Thoracic aorta (tissue), 2 donors: ENCODE data around the gene IQCE. TPM values are rescaled to one million over a fixed set of nuclear protein-coding genes. Genes with fewer than 3 reads are reported as not detected.

ENCODE experiments used
- ATAC-seq: fragments of 150-250 bp; one replicate; pipeline ENCODE4 v1.8.0; 2017; ENCODE audit warnings: low read depth; ENCODE audit not compliant: insufficient number of reproducible peaks, low FRiP score
- DNase-seq: peaks from one replicate; pipeline ENCODE4 v3.0.0-alpha.2; 2020; ENCODE audit warnings: low spot score
- H3K27ac ChIP-seq, 2 donors: fragments of 200-600 bp; sonication (generic); 1 replicate in 1 of 2; 2 replicates in 1 of 2; pipeline ENCODE4 v1.5.1; 2016; ENCODE audit warnings: mild to moderate bottlenecking in 2 of 2, moderate library complexity in 2 of 2
- H3K27me3 ChIP-seq: fragments of 200-600 bp; sonication (generic); replicated peaks from 2 replicates; pipeline ENCODE4 v1.6.0; 2016; ENCODE audit warnings: mild to moderate bottlenecking; ENCODE audit not compliant: insufficient read depth
- H3K36me3 ChIP-seq: fragments of 200-600 bp; sonication (generic); one replicate; pipeline ENCODE4 v1.5.1; 2016
- H3K4me1 ChIP-seq, 2 donors: fragments of 200-600 bp; sonication (generic); 1 replicate in 1 of 2; 2 replicates in 1 of 2; pipeline versions ENCODE4 v1.5.1 to v1.6.0; 2016; ENCODE audit warnings: low read depth in 2 of 2, mild to moderate bottlenecking in 1 of 2; ENCODE audit not compliant: control insufficient read depth in 1 of 2
- H3K4me3 ChIP-seq: fragments of 200-600 bp; sonication (generic); 2 replicates; pipeline ENCODE4 v1.5.1; 2016; ENCODE audit warnings: mild to moderate bottlenecking
- H3K9me3 ChIP-seq: fragments of 200-600 bp; sonication (generic); 2 replicates; pipeline ENCODE4 v1.5.1; 2016
- CTCF ChIP-seq: fragments of 200-600 bp; sonication (generic); IDR thresholded peaks from one replicate; pipeline ENCODE4 v1.5.1; 2019; ENCODE audit warnings: antibody characterized with exemption
- total RNA-seq, 2 donors: library from RNA; depleted of rRNA; stranded (reverse); fragments of >200 nt; gene quantifications; one replicate each; pipeline versions ENCODE4 v1.1.0 to v1.2.3, GENCODE V29; 2016

The IQCE gene
- total RNA-seq, 2 donors from 2014 or later: 10.6 to 40.1 TPM

GRCh38 chr7:2569421-2569820, 10.6 kb downstream of the IQCE start:
- H3K27ac ChIP-seq: no peak overlapping the region
- no peaks in the 10 kb centered on the region for H3K9me3 ChIP-seq
- H3K36me3 ChIP-seq: peaks cover 2% of the 10 kb centered on the region
- ATAC-seq: no peak
- no peak overlapping the region for H3K4me3 ChIP-seq
- peaks cover 0 to 6% of the 10 kb centered on the region in 2 donors for H3K4me1 ChIP-seq
- TF ChIP-seq CTCF: no peak
- DNase-seq: no peak
- no peaks in the 10 kb centered on the region for H3K27me3 ChIP-seq

GRCh38 chr7:2570021-2570420, 11.2 kb downstream of the IQCE start:
- DNase-seq (no peak), ATAC-seq (no peak)
- Histone ChIP-seq H3K27me3 (no peaks in the 10 kb centered on the region), H3K9me3 (no peaks in the 10 kb centered on the region), H3K36me3 (peaks cover 2% of the 10 kb centered on the region), H3K27ac (no peak overlapping the region), H3K4me1 (peaks cover 0 to 6% of the 10 kb centered on the region in 2 donors), H3K4me3 (no peak overlapping the region)
- TF ChIP-seq CTCF: no peak

- no peak overlapping the region for H3K4me3 ChIP-seq
- H3K36me3 ChIP-seq: peaks cover 2% of the 10 kb centered on the region
- peaks cover 0 to 6% of the 10 kb centered on the region in 2 donors for H3K4me1 ChIP-seq
- ATAC-seq: no peak
- TF ChIP-seq CTCF: no peak
- H3K27me3 ChIP-seq: no peaks in the 10 kb centered on the region
- DNase-seq: no peak
- H3K9me3 ChIP-seq: no peaks in the 10 kb centered on the region
- H3K27ac ChIP-seq: no peak overlapping the region
These were observed 12.6 kb downstream of the IQCE start for GRCh38 chr7:2571409-2571808.

GRCh38 chr7:2572101-2572842, 13.5 kb downstream of the IQCE start:
- Histone ChIP-seq H3K9me3 (no peaks in the 10 kb centered on the region), H3K36me3 (peaks cover 2% of the 10 kb centered on the region), H3K4me3 (no peak overlapping the region), H3K4me1 (peaks cover 0 to 6% of the 10 kb centered on the region in 2 donors), H3K27ac (no peak overlapping the region), H3K27me3 (no peaks in the 10 kb centered on the region)
- DNase-seq: no peak
- TF ChIP-seq CTCF: no peak
- no peak for ATAC-seq

- Histone ChIP-seq H3K27me3 (no peaks in the 10 kb centered on the region), H3K4me1 (no peaks in the 10 kb centered on the region), H3K27ac (no peak overlapping the region), H3K9me3 (no peaks in the 10 kb centered on the region), H3K36me3 (peaks cover 5% of the 10 kb centered on the region), H3K4me3 (no peak overlapping the region)
- ATAC-seq (no peak), DNase-seq (no peak)
- TF ChIP-seq CTCF: no peak
These were observed 15.0 kb downstream of the IQCE start for GRCh38 chr7:2573761-2574160.
